ENCODE results near the gene ZNF536. TPM values are rescaled to one million over a fixed set of nuclear protein-coding genes. Genes with fewer than 3 reads are reported as not detected.

ZNF536 gene
- total and polyA plus RNA-seq, 4 donors, result 0.50 to 1.2 (median 0.62) TPM; not detected in 1

DNA sequence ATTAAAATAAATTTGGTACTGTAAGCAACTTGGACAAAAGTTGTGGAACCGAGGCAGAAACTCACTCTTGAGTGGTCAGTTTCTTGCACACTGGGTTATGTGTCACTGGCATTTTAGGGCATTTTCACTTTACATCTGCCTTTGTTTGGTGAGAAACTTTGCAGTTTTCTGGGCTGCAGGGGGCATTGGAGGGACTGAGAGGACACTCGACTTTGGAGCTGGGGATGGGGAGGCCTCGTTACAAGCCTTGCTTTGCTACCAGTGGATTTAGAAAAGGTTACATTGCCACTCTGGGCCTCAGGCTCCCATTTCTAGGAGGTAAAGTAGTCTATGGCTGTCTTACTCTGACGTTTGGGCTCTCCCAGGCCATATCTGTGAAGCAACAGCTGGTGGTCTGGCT, 41.9 kb upstream of the ZNF536 start:
- intact Hi-C loops (cut with DNase I), result no loop called here
- Histone ChIP-seq H3K27me3 (ENCODE audit: control insufficient read depth in 1 of 2, insufficient read depth in 2 of 2, low read length in 1 of 2) (no peaks in the 10 kb centered on the region), H3K9me3 (ENCODE audit: control insufficient read depth, low read length) (no peaks in the 10 kb centered on the region), H3K4me1 (ENCODE audit: control insufficient read depth in 1 of 2, insufficient read depth in 2 of 2, low read length in 2 of 2) (no peaks in the 10 kb centered on the region), H3K4me3 (ENCODE audit: low read length in 2 of 2) (no peak overlapping the region), H3K36me3 (ENCODE audit: control insufficient read depth in 1 of 2, insufficient read depth in 2 of 2, low read length in 1 of 2) (no peaks in the 10 kb centered on the region), H3K27ac (ENCODE audit: low read depth in 1 of 2, low read length in 2 of 2) (no peak overlapping the region)
- ATAC-seq (ENCODE audit: low FRiP score), result no peak
- no peak for DNase-seq
- 60 to 65% methylated on average over 4 of the region's 4 CpGs for WGBS, 2 donors

DNA sequence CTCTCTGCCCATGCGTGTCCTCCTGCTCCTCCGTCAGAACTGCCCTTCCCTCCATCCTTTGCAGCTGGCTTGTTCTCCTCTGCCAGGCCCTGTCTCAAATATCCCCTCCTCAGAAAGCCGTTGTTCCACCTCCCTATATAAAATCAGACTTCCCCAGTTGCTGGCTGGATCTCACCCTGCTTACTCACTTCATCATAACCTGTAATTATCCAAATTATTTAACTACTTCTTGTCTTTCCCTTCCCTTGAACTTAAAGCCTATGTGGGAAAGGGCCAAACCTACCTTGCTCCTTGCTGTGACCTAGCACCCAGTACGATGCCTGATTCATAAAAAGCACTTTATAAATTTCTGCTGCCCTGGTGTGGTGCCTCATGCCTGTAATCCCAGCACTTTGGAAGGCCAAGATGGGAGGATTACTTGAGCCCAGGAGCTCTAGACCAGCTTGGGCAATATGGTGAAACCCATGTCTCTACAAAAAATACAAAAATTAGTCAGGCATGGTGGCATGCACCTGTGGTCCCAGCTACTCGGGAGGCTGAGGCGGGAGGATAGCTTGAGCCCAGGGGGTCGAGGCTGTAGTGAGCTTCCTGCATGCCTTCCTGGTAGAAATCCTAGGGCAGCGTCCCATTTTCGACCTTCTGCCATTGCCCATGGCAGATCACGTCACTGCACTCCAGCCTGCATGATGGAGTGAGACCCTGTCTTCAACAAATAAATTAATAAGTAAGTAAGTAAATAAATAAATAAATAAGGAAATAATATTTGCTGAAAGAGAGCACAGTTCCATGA, 39.5 kb upstream of the ZNF536 start:
- Histone ChIP-seq H3K9me3 (ENCODE audit: control insufficient read depth, low read length) (no peaks in the 10 kb centered on the region), H3K4me1 (ENCODE audit: control insufficient read depth in 1 of 2, insufficient read depth in 2 of 2, low read length in 2 of 2) (no peaks in the 10 kb centered on the region), H3K27me3 (ENCODE audit: control insufficient read depth in 1 of 2, insufficient read depth in 2 of 2, low read length in 1 of 2) (no peaks in the 10 kb centered on the region), H3K36me3 (ENCODE audit: control insufficient read depth in 1 of 2, insufficient read depth in 2 of 2, low read length in 1 of 2) (no peaks in the 10 kb centered on the region), H3K27ac (ENCODE audit: low read depth in 1 of 2, low read length in 2 of 2) (no peak overlapping the region), H3K4me3 (ENCODE audit: low read length in 2 of 2) (no peak overlapping the region)
- DNase-seq (no peak), ATAC-seq (ENCODE audit: low FRiP score) (no peak)
- intact Hi-C loops (cut with DNase I), result no loop called here
- 79 to 81% methylated on average over 10 of the region's 10 CpGs for WGBS, 2 donors

DNA sequence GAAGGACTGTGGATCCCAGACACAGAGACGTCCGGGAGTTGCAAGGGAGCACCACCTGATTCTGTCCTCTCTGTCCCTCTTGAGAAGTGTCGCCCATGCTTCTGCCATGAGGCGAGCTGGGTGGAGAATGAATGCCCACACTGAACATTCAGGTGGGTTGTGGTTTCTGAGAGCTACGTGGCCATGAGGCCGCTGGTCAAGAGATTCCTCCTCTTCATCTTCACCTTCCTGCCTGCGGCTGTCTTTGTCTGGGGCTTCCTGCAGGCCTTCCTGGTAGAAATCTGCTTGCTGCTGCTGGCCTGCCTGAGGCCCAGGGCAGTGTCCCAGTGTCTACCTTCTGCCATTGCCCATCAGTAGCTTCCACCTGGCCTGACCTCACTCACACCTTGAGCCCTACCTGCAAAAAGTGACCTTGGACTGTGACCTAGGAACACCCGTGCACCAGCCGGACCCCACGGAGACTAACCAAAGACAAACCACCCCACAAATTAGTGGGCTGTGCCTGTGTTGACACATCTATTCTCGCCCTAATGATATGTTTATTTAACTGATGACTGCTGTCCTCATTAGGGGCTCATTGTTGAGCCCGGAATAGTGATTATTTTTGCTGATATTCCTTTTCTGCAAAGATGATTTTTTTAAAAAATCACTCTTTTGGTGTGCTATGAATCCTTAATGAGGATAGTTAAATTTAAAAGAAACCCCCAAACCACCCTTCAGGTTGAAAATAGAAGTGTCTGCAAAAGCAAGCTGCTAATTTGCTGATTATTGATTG, 38.7 kb upstream of the ZNF536 start:
- no peak for DNase-seq
- Histone ChIP-seq H3K36me3 (ENCODE audit: control insufficient read depth in 1 of 2, insufficient read depth in 2 of 2, low read length in 1 of 2) (no peaks in the 10 kb centered on the region), H3K27me3 (ENCODE audit: control insufficient read depth in 1 of 2, insufficient read depth in 2 of 2, low read length in 1 of 2) (no peaks in the 10 kb centered on the region), H3K4me3 (ENCODE audit: low read length in 2 of 2) (no peak overlapping the region), H3K27ac (ENCODE audit: low read depth in 1 of 2, low read length in 2 of 2) (no peak overlapping the region), H3K4me1 (ENCODE audit: control insufficient read depth in 1 of 2, insufficient read depth in 2 of 2, low read length in 2 of 2) (no peaks in the 10 kb centered on the region), H3K9me3 (ENCODE audit: control insufficient read depth, low read length) (no peaks in the 10 kb centered on the region)
- intact Hi-C loops (cut with DNase I), result no loop called here
- ATAC-seq (ENCODE audit: low FRiP score), result no peak
- 84 to 86% methylated on average over 12 of the region's 12 CpGs for WGBS, 2 donors

DNA sequence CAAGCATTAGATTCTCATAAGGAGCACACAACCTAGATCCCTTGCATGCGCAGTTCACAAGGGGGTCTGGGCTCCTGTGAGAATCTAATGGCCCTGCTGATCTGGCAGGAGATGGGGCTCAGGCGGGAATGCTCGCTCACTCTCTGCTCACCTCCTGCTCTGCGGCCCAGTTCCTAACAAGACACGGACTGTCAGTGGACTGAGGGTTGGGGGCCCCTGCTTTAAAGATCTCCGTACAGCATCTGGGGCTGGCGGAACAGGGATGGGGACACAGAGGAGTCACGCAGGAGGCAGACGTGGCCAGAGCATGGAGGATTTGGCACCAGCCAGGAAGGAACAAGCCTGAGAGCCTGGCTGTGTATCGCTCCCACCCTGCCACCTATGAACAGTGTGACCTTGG, 37.3 kb upstream of the ZNF536 start:
- intact Hi-C loops (cut with DNase I), result no loop called here
- ATAC-seq (ENCODE audit: low FRiP score) (no peak), DNase-seq (no peak)
- whole genome bisulfite sequencing, 2 donors, result 80 to 85% methylated on average over 10 of the region's 10 CpGs
- Histone ChIP-seq H3K27me3 (ENCODE audit: control insufficient read depth in 1 of 2, insufficient read depth in 2 of 2, low read length in 1 of 2) (no peaks in the 10 kb centered on the region), H3K27ac (ENCODE audit: low read depth in 1 of 2, low read length in 2 of 2) (no peak overlapping the region), H3K4me3 (ENCODE audit: low read length in 2 of 2) (no peak overlapping the region), H3K9me3 (ENCODE audit: control insufficient read depth, low read length) (no peaks in the 10 kb centered on the region), H3K4me1 (ENCODE audit: control insufficient read depth in 1 of 2, insufficient read depth in 2 of 2, low read length in 2 of 2) (no peaks in the 10 kb centered on the region), H3K36me3 (ENCODE audit: control insufficient read depth in 1 of 2, insufficient read depth in 2 of 2, low read length in 1 of 2) (no peaks in the 10 kb centered on the region)

DNA sequence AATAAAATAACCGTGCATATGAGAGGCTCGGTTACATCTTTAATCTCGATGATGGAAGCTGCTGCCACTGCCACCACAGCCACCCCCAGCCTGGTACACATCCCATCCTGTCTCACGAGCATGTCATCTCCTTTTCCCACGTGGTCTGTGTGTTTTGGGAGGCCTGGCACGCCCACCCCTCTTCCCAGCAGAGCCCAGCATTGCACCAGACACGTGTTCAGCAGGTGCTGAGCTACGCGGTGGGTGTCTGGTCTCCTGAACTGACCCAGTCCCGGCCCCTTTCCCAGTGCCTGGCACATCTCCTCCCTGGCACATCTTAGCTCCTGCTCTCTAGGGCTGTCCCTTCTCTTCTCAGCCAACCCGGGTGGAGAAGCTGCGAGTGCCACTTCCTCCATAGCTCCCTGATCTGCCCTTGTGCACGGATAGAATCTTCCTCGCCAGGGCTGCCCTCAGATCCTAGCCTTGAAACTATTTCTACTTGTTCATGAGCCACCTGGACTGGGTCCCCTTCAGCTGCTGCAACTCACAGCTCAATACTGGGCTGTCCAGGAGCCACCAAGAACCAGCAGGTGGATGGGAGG, 36.8 kb upstream of the ZNF536 start:
- no peak overlapping the region for H3K27ac ChIP-seq (ENCODE audit: low read depth in 1 of 2, low read length in 2 of 2)
- intact Hi-C loops (cut with DNase I), result no loop called here
- H3K9me3 ChIP-seq (ENCODE audit: control insufficient read depth, low read length), result no peaks in the 10 kb centered on the region
- ATAC-seq (ENCODE audit: low FRiP score) (no peak), DNase-seq (no peak)
- no peaks in the 10 kb centered on the region for H3K4me1 ChIP-seq (ENCODE audit: control insufficient read depth in 1 of 2, insufficient read depth in 2 of 2, low read length in 2 of 2)
- 75 to 78% methylated on average over 14 of the region's 14 CpGs for WGBS, 2 donors
- H3K27me3 ChIP-seq (ENCODE audit: control insufficient read depth in 1 of 2, insufficient read depth in 2 of 2, low read length in 1 of 2), result no peaks in the 10 kb centered on the region
- H3K36me3 ChIP-seq (ENCODE audit: control insufficient read depth in 1 of 2, insufficient read depth in 2 of 2, low read length in 1 of 2), result no peaks in the 10 kb centered on the region
- no peak overlapping the region for H3K4me3 ChIP-seq (ENCODE audit: low read length in 2 of 2)

DNA sequence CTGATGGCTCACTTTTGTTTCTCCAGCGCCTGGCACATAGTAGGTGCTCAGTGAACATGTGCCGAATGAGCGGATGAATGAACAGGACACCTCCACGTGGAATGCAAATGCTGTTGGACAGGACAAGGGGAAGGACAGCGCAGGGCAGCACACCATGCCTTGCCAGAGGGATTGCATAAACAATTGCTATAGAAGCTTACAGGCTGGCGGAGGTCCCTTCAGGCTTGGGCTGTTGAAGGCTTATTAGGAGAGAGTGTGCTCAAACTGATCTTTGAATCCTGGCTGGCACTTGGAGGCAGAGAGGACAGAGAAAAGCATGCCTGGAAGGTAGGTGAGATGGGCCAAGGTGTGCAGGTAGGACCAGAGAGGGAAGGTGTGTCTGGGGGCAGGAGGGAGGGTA, 35.9 kb upstream of the ZNF536 start:
- WGBS, 2 donors, result 79 to 80% methylated on average over 6 of the region's 6 CpGs
- ATAC-seq (ENCODE audit: low FRiP score) (no peak), DNase-seq (no peak)
- Histone ChIP-seq H3K27me3 (ENCODE audit: control insufficient read depth in 1 of 2, insufficient read depth in 2 of 2, low read length in 1 of 2) (no peaks in the 10 kb centered on the region), H3K27ac (ENCODE audit: low read depth in 1 of 2, low read length in 2 of 2) (no peak overlapping the region), H3K4me1 (ENCODE audit: control insufficient read depth in 1 of 2, insufficient read depth in 2 of 2, low read length in 2 of 2) (no peaks in the 10 kb centered on the region), H3K4me3 (ENCODE audit: low read length in 2 of 2) (no peak overlapping the region), H3K36me3 (ENCODE audit: control insufficient read depth in 1 of 2, insufficient read depth in 2 of 2, low read length in 1 of 2) (no peaks in the 10 kb centered on the region), H3K9me3 (ENCODE audit: control insufficient read depth, low read length) (no peaks in the 10 kb centered on the region)
- intact Hi-C loops (cut with DNase I), result no loop called here

DNA sequence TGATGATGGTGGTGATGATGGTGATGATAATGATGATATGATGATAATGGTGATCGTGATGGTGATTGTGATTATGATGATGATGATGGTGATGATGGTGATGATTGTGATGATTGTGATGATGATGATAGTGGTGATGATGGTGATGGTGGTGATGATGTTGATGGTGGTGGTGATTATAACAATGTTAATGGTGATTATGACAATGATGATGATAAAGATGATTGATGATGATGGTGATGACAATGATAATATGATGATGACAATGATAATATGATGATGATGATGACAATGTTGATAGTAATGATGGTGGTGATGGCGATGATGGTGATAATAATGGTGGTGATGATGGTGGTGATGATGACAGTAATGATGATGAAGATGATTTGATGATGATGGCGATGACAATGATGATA, 34.1 kb upstream of the ZNF536 start:
- WGBS, 2 donors, result 89 to 93% methylated on average over 3 of the region's 3 CpGs
- no peak overlapping the region for H3K27ac ChIP-seq (ENCODE audit: low read depth in 1 of 2, low read length in 2 of 2)
- intact Hi-C loops (cut with DNase I), result no loop called here

DNA sequence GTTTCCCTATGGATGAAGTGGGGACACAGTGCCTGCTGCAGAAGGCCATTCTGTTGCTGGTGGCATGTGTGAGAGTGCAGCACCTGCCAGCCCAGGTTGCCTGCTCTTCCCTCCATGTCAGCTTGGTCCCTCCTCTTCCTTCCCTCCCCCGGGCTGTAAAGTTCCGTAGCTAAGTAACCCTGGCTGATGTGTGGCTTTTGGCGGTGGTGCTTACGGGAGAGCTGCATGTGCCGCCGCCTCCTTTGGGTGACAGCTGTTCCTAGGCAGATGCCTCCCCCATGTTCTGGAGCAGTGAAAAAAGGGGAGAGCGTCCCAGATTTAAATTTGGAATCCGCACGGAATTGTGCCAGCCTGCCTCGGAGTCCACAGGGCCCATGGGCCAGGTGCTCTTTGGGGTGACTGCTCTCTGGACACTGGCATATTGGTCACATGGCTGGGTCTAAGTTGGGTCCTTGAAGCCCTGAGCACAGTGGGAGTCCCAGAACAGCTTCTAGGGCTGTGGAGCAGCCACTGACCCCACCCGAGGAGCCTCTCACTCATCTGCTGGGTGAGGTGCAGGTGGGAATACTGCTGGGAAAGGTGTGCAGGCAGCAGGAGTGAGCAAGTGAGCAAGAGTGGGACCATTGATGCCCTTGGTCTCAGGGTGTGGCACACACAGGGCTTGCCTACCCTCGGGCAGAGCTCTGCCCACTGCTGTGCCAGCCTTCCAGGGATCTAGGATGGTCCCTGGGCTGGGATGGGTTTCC, 33.1 kb upstream of the ZNF536 start:
- no peaks in the 10 kb centered on the region for H3K4me1 ChIP-seq (ENCODE audit: control insufficient read depth in 1 of 2, insufficient read depth in 2 of 2, low read length in 2 of 2)
- H3K27ac ChIP-seq (ENCODE audit: low read depth in 1 of 2, low read length in 2 of 2), result no peak overlapping the region
- ATAC-seq (ENCODE audit: low FRiP score) (no peak), DNase-seq (no peak)
- no peaks in the 10 kb centered on the region for H3K9me3 ChIP-seq (ENCODE audit: control insufficient read depth, low read length)
- WGBS, 2 donors, result 86 to 88% methylated on average over 12 of the region's 12 CpGs
- intact Hi-C loops (cut with DNase I), result no loop called here
- H3K36me3 ChIP-seq (ENCODE audit: control insufficient read depth in 1 of 2, insufficient read depth in 2 of 2, low read length in 1 of 2), result no peaks in the 10 kb centered on the region
- H3K27me3 ChIP-seq (ENCODE audit: control insufficient read depth in 1 of 2, insufficient read depth in 2 of 2, low read length in 1 of 2), result no peaks in the 10 kb centered on the region
- no peak overlapping the region for H3K4me3 ChIP-seq (ENCODE audit: low read length in 2 of 2)

More for the DNA sequence above, 34.1 kb upstream of the ZNF536 start:
- DNase-seq, result no peak
- Histone ChIP-seq H3K27me3 (ENCODE audit: control insufficient read depth in 1 of 2, insufficient read depth in 2 of 2, low read length in 1 of 2) (no peaks in the 10 kb centered on the region), H3K9me3 (ENCODE audit: control insufficient read depth, low read length) (no peaks in the 10 kb centered on the region), H3K36me3 (ENCODE audit: control insufficient read depth in 1 of 2, insufficient read depth in 2 of 2, low read length in 1 of 2) (no peaks in the 10 kb centered on the region), H3K4me1 (ENCODE audit: control insufficient read depth in 1 of 2, insufficient read depth in 2 of 2, low read length in 2 of 2) (no peaks in the 10 kb centered on the region), H3K4me3 (ENCODE audit: low read length in 2 of 2) (no peak overlapping the region)
- ATAC-seq (ENCODE audit: low FRiP score), result no peak

Measured in aorta (tissue), 5 donors.